SK-N-SH (cell line): ENCODE data around the gene SRSF2. TPM values are rescaled to one million over a fixed set of nuclear protein-coding genes. Genes with fewer than 3 reads are reported as not detected.

Source experiments
- CTCF ChIA-PET: fragments of 300-600, 350-600 bp; formaldehyde crosslinking; extraction: SDS; loops from one replicate; lab custom pipeline; 2021; lab: Yijun Ruan, JAX
- POLR2A ChIA-PET: fragments of 350-600 bp; sonication (Branson Sonifier 250); formaldehyde crosslinking; extraction: SDS; loops from one replicate; lab custom pipeline; 2020; ENCODE audit warnings: antibody characterized with exemption, inconsistent platforms; lab: Yijun Ruan, JAX
- DNase-seq: peaks from one replicate; pipeline ENCODE4 v3.0.0; 2012
- H2AFZ ChIP-seq: fragments of 200-600 bp; sonication (generic); 2 replicates; pipeline ENCODE4 v1.8.1; 2016; ENCODE audit warnings: antibody characterized with exemption, mild to moderate bottlenecking, low read depth
- H3F3A ChIP-seq: fragments of 200-600 bp; sonication (generic); replicated peaks from 2 replicates; pipeline ENCODE3; 2016; ENCODE audit warnings: antibody characterized with exemption, mild to moderate bottlenecking; ENCODE audit not compliant: insufficient read depth
- H3K27ac ChIP-seq, 2 experiments: fragments of 200-500 bp in 1 of 2; fragments of 200-600 bp in 1 of 2; sonication (Bioruptor generic) in 1 of 2; sonication (generic), shearing (Covaris generic) in 1 of 2; 2 replicates each; pipeline versions ENCODE4 v1.5.1 to v1.6.1; 2014 to 2016; ENCODE audit warnings: low read depth in 2 of 2, inconsistent platforms in 1 of 2, low read length in 1 of 2, mild to moderate bottlenecking in 1 of 2, mixed read lengths in 1 of 2
- H3K27me3 ChIP-seq: fragments of 200-600 bp; sonication (generic), shearing (Covaris generic); 2 replicates; pipeline ENCODE4 v1.6.1; 2016; ENCODE audit warnings: mixed run types; ENCODE audit not compliant: insufficient read depth
- H3K36me3 ChIP-seq, 2 experiments: fragments of 200-500 bp in 1 of 2; fragments of 200-600 bp in 1 of 2; sonication (Bioruptor generic) in 1 of 2; sonication (generic) in 1 of 2; replicated peaks in 1 of 2; 2 replicates each; pipeline versions ENCODE3 to v1.5.1; 2014 to 2016; ENCODE audit warnings: low read length in 1 of 2, mild to moderate bottlenecking in 1 of 2; ENCODE audit not compliant: insufficient read depth in 2 of 2, control insufficient read depth in 1 of 2
- H3K4me1 ChIP-seq, 2 experiments: fragments of 200-500 bp in 1 of 2; fragments of 200-600 bp in 1 of 2; sonication (Bioruptor generic) in 1 of 2; sonication (generic), shearing (Covaris generic) in 1 of 2; 2 replicates each; pipeline versions ENCODE4 v1.5.1 to v1.6.1; 2014 to 2016; ENCODE audit warnings: low read depth in 1 of 2, low read length in 1 of 2, mixed run types in 1 of 2; ENCODE audit not compliant: insufficient read depth in 2 of 2, control insufficient read depth in 1 of 2
- H3K4me2 ChIP-seq: fragments of 200-600 bp; sonication (generic), shearing (Covaris generic); 2 replicates; pipeline ENCODE4 v1.6.1; 2017; ENCODE audit warnings: mixed run types
- H3K4me3 ChIP-seq, 2 experiments: fragments of 200-500 bp in 1 of 2; fragments of 200-600 bp in 1 of 2; sonication (Bioruptor generic) in 1 of 2; sonication (generic), shearing (Covaris generic) in 1 of 2; 2 replicates each; pipeline versions ENCODE4 v1.5.1 to v1.8.1; 2014 to 2016; ENCODE audit warnings: low read depth in 2 of 2, inconsistent platforms in 1 of 2, low read length in 1 of 2, mild to moderate bottlenecking in 1 of 2, mixed read lengths in 1 of 2, moderate library complexity in 1 of 2
- H3K79me2 ChIP-seq: fragments of 200-600 bp; sonication (generic); 2 replicates; pipeline ENCODE4 v1.8.1; 2017; ENCODE audit warnings: mild to moderate bottlenecking; ENCODE audit not compliant: insufficient read depth
- H3K9ac ChIP-seq: fragments of 200-600 bp; sonication (generic); 2 replicates; pipeline ENCODE4 v1.6.1; 2017; ENCODE audit warnings: mixed run types
- H3K9me2 ChIP-seq: fragments of 200-600 bp; sonication (generic); 2 replicates; pipeline ENCODE4 v1.6.1; 2017; ENCODE audit warnings: mixed run types
- H3K9me3 ChIP-seq: fragments of 200-600 bp; sonication (generic); 2 replicates; pipeline ENCODE4 v1.6.1; 2017; ENCODE audit warnings: mixed run types, mild to moderate bottlenecking, moderate library complexity
- H4K20me1 ChIP-seq: fragments of 200-600 bp; sonication (generic); 2 replicates; pipeline ENCODE4 v1.6.1; 2017; ENCODE audit warnings: mild to moderate bottlenecking, mixed run types; ENCODE audit not compliant: insufficient read depth
- CHD2 ChIP-seq: fragments of 150-350 bp; IDR thresholded peaks from 2 replicates; pipeline ENCODE4 v1.6.1; 2018; ENCODE audit warnings: low read length; ENCODE audit not compliant: partially characterized antibody
- EZH2phosphoT487 ChIP-seq: fragments of 200-600 bp; sonication (generic); IDR thresholded peaks from 2 replicates; pipeline ENCODE4 v1.6.1; 2017; ENCODE audit warnings: low read depth, mixed run types, mild to moderate bottlenecking, antibody characterized with exemption, moderate library complexity, borderline replicate concordance
- FOSL2 ChIP-seq: IDR thresholded peaks from 2 replicates; pipeline ENCODE4 v1.4.0; 2012; ENCODE audit warnings: low read depth, mild to moderate bottlenecking, moderate library complexity, borderline replicate concordance
- FOXM1 ChIP-seq: IDR thresholded peaks from 2 replicates; pipeline ENCODE4 v1.4.0; 2012; ENCODE audit warnings: low read depth, mild to moderate bottlenecking
- GATA2 ChIP-seq: sonication (generic); formaldehyde crosslinking; IDR thresholded peaks from 2 replicates; pipeline ENCODE4 v1.5.0; 2020; ENCODE audit warnings: mild to moderate bottlenecking, missing genetic modification reagents
- MEF2A ChIP-seq: IDR thresholded peaks from 2 replicates; pipeline ENCODE4 v1.4.0; 2012; ENCODE audit warnings: low read depth, borderline replicate concordance
- MXI1 ChIP-seq: IDR thresholded peaks from 2 replicates; pipeline ENCODE4 v1.6.1; 2012; ENCODE audit warnings: mild to moderate bottlenecking, low read depth, low read length, improper control_type of control experiment
- NRF1 ChIP-seq: IDR thresholded peaks from 2 replicates; pipeline ENCODE4 v1.6.1; 2012; ENCODE audit warnings: low read depth, mild to moderate bottlenecking, low read length
- RXRA ChIP-seq: IDR thresholded peaks from 2 replicates; pipeline ENCODE4 v1.4.0; 2012; ENCODE audit warnings: low read depth, mild to moderate bottlenecking, borderline replicate concordance
- TAF1 ChIP-seq: IDR thresholded peaks from 2 replicates; pipeline ENCODE4 v1.6.1; 2012; ENCODE audit warnings: low read depth, mild to moderate bottlenecking, low read length, moderate library complexity, borderline replicate concordance
- WGBS: methylation state at CpG from one replicate; pipeline ENCODE4 v1.1.6; 2017; ENCODE audit warnings: low lambda C conversion rate; 5-methylcytosine and 5-hydroxymethylcytosine counted together
- polyA plus RNA-seq, 3 experiments: library from polyadenylated mRNA; depleted of rRNA; stranded (reverse); fragments of >200 nt; gene quantifications; 2 replicates each; pipeline ENCODE4 v1.2.3, GENCODE V29; 2012
- TF ChIP-seq, protein P1 (sequence below): IDR thresholded peaks from 2 replicates; pipeline ENCODE4; 2012
- TF ChIP-seq, protein P2 (sequence below): IDR thresholded peaks from 2 replicates; pipeline ENCODE4 v1.4.0; 2012; ENCODE audit warnings: low read depth, borderline replicate concordance
- TF ChIP-seq, protein P3 (sequence below): fragments of 150-350 bp; IDR thresholded peaks from 2 replicates; pipeline ENCODE4 v1.6.1; 2017; ENCODE audit warnings: antibody characterized with exemption, low read length, low read depth, borderline replicate concordance
- TF ChIP-seq, protein P4 (sequence below): IDR thresholded peaks from 2 replicates; pipeline ENCODE4 v1.6.1; 2012; ENCODE audit warnings: mild to moderate bottlenecking, low read depth, low read length, moderate library complexity
- TF ChIP-seq, protein P5 (sequence below): fragments of 150-350 bp; IDR thresholded peaks from 2 replicates; pipeline ENCODE4 v1.6.1; 2016; ENCODE audit warnings: mild to moderate bottlenecking, low read depth, low read length

The SRSF2 gene
- polyA plus RNA-seq, 1 of the 3 experiments (the other 2 are of a cell fraction), result 211 TPM

DNA sequence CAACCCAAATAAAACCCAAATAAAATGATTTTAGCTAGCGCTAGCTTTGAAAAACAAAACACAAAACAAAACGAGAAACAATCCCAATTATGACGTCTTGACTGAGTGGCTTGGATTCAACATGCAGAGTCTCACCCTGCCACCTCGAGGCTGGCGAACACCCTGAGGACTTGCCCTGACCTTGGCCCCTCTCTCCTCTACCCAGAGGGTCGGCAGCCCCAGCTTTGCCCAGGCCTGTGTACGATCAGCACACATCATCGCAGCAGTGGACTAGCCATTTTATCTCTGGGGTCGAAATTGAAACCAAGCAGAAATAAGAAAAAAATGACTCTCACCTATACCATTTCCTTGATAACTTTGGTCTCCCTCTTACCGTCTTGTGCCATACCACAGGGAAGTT, 15.7 kb downstream of the SRSF2 start:
- H3K9me3 ChIP-seq, result no peaks in the 10 kb centered on the region
- H3K36me3 ChIP-seq, result peaks cover 57 to 80% of the 10 kb centered on the region in 2 experiments
- peaks cover 26% of the 10 kb centered on the region for H3F3A ChIP-seq
- DNase-seq, result no peak
- TF ChIP-seq MEF2A (no peak), TAF1 (no peak)
- TF ChIP-seq, protein P1, sequence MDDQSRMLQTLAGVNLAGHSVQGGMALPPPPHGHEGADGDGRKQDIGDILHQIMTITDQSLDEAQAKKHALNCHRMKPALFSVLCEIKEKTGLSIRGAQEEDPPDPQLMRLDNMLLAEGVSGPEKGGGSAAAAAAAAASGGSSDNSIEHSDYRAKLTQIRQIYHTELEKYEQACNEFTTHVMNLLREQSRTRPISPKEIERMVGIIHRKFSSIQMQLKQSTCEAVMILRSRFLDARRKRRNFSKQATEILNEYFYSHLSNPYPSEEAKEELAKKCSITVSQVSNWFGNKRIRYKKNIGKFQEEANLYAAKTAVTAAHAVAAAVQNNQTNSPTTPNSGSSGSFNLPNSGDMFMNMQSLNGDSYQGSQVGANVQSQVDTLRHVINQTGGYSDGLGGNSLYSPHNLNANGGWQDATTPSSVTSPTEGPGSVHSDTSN, result no peak
- H3K79me2 ChIP-seq, result peaks cover 64% of the 10 kb centered on the region
- H3K9me2 ChIP-seq, result no peaks in the 10 kb centered on the region
- H3K27ac ChIP-seq, result no peak overlapping the region
- peaks cover 18% of the 10 kb centered on the region; the same call in 1 of the 2 replicates for H4K20me1 ChIP-seq
- H3K4me3 ChIP-seq, result no peak overlapping the region
- 95% methylated on average over 10 of the region's 10 CpGs for WGBS
- H3K27me3 ChIP-seq, result no peaks in the 10 kb centered on the region
- CTCF ChIA-PET, result interaction anchor here (0.9 to 2.8 kb wide), 3 partner anchors 10 to 199 kb away, joined by 3 to 8 read pairs (median 4); no protein-coding TSS in a partner anchor
- H3K9ac ChIP-seq, result no peak overlapping the region
- peaks cover 9 to 20% of the 10 kb centered on the region in 2 experiments for H3K4me1 ChIP-seq
- H3K4me2 ChIP-seq, result no peak overlapping the region
- H2AFZ ChIP-seq, result no peak overlapping the region
- POLR2A ChIA-PET, result interaction anchor here (2.0 kb wide), 1 partner anchor 17 kb away, joined by 4 read pairs; the partner anchor contains the start of gene MFSD11

DNA sequence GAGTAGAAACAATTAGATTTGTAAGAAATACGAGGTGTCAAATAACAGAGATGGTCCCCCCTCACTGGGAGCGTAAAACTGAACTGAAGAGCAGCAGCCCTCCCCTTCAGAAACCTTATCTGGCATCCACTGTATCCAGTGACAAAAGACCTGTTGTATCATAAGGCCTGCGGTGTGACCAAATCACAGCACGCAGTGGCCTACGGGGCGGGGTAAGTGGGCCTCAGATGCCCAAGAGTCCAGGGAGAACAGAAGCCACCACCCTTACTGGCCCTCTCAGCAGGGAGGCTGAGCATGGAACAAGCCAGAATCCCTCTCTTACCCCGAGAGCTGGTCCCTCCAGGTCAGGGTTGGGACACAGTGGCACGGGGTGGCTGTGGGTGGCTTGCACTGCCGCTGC, 16.2 kb downstream of the SRSF2 start:
- Histone ChIP-seq H3F3A (peaks cover 30% of the 10 kb centered on the region), H3K27ac (no peak overlapping the region), H3K4me2 (no peak overlapping the region), H3K4me1 (peaks cover 9 to 24% of the 10 kb centered on the region in 2 experiments), H4K20me1 (peaks cover 18% of the 10 kb centered on the region), H3K79me2 (peaks cover 62% of the 10 kb centered on the region), H3K9ac (no peak overlapping the region), H2AFZ (no peak overlapping the region), H3K4me3 (no peak overlapping the region), H3K36me3 (peaks cover 62 to 82% of the 10 kb centered on the region in 2 experiments), H3K9me3 (no peaks in the 10 kb centered on the region), H3K9me2 (no peaks in the 10 kb centered on the region), H3K27me3 (no peaks in the 10 kb centered on the region)
- ChIA-PET POLR2A (interaction anchor here (2.0 kb wide), 1 partner anchor 17 kb away, joined by 4 read pairs; the partner anchor contains the start of gene MFSD11), CTCF (interaction anchor here (0.9 to 2.8 kb wide), 2 partner anchors 11 to 199 kb away, joined by 4 to 8 read pairs; no protein-coding TSS in a partner anchor)
- WGBS, result 96% methylated on average over 9 of the region's 9 CpGs
- DNase-seq, result no peak
- TF ChIP-seq CHD2, result no peak
- no peak for TF ChIP-seq FOXM1
- TF ChIP-seq, protein P2, sequence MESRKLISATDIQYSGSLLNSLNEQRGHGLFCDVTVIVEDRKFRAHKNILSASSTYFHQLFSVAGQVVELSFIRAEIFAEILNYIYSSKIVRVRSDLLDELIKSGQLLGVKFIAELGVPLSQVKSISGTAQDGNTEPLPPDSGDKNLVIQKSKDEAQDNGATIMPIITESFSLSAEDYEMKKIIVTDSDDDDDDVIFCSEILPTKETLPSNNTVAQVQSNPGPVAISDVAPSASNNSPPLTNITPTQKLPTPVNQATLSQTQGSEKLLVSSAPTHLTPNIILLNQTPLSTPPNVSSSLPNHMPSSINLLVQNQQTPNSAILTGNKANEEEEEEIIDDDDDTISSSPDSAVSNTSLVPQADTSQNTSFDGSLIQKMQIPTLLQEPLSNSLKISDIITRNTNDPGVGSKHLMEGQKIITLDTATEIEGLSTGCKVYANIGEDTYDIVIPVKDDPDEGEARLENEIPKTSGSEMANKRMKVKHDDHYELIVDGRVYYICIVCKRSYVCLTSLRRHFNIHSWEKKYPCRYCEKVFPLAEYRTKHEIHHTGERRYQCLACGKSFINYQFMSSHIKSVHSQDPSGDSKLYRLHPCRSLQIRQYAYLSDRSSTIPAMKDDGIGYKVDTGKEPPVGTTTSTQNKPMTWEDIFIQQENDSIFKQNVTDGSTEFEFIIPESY, result no peak
- TF ChIP-seq NRF1, result no peak
- TF ChIP-seq GATA2, result no peak
- no peak for TF ChIP-seq FOSL2
- TF ChIP-seq MXI1, result no peak
- TF ChIP-seq, protein P3, sequence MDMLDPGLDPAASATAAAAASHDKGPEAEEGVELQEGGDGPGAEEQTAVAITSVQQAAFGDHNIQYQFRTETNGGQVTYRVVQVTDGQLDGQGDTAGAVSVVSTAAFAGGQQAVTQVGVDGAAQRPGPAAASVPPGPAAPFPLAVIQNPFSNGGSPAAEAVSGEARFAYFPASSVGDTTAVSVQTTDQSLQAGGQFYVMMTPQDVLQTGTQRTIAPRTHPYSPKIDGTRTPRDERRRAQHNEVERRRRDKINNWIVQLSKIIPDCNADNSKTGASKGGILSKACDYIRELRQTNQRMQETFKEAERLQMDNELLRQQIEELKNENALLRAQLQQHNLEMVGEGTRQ, result no peak
- TF ChIP-seq, protein P4, sequence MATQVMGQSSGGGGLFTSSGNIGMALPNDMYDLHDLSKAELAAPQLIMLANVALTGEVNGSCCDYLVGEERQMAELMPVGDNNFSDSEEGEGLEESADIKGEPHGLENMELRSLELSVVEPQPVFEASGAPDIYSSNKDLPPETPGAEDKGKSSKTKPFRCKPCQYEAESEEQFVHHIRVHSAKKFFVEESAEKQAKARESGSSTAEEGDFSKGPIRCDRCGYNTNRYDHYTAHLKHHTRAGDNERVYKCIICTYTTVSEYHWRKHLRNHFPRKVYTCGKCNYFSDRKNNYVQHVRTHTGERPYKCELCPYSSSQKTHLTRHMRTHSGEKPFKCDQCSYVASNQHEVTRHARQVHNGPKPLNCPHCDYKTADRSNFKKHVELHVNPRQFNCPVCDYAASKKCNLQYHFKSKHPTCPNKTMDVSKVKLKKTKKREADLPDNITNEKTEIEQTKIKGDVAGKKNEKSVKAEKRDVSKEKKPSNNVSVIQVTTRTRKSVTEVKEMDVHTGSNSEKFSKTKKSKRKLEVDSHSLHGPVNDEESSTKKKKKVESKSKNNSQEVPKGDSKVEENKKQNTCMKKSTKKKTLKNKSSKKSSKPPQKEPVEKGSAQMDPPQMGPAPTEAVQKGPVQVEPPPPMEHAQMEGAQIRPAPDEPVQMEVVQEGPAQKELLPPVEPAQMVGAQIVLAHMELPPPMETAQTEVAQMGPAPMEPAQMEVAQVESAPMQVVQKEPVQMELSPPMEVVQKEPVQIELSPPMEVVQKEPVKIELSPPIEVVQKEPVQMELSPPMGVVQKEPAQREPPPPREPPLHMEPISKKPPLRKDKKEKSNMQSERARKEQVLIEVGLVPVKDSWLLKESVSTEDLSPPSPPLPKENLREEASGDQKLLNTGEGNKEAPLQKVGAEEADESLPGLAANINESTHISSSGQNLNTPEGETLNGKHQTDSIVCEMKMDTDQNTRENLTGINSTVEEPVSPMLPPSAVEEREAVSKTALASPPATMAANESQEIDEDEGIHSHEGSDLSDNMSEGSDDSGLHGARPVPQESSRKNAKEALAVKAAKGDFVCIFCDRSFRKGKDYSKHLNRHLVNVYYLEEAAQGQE, result no peak
- no peak for TF ChIP-seq RXRA
- TF ChIP-seq EZH2phosphoT487, result no peak
- TF ChIP-seq, protein P5, sequence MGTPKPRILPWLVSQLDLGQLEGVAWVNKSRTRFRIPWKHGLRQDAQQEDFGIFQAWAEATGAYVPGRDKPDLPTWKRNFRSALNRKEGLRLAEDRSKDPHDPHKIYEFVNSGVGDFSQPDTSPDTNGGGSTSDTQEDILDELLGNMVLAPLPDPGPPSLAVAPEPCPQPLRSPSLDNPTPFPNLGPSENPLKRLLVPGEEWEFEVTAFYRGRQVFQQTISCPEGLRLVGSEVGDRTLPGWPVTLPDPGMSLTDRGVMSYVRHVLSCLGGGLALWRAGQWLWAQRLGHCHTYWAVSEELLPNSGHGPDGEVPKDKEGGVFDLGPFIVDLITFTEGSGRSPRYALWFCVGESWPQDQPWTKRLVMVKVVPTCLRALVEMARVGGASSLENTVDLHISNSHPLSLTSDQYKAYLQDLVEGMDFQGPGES, result no peak
